Stomach (tissue), 4 donors: ENCODE results near the gene RNF26.
A peak's percentile ranks its signal among the peaks of the same experiment; 100 is the strongest.

Experiments used
- CTCF ChIP-seq, 7 experiments: fragments of 450-650 bp in 4 of 7; fragments of 200-600 bp in 3 of 7; sonication (generic) in 3 of 7; IDR thresholded peaks; one replicate each; pipeline ENCODE4 v1.5.1; 2016 to 2019; ENCODE audit warnings: antibody characterized with exemption in 7 of 7, control low read depth in 2 of 7, mild to moderate bottlenecking in 1 of 7
- EP300 ChIP-seq: sonication (generic); formaldehyde crosslinking; IDR thresholded peaks from one replicate; pipeline ENCODE4 v1.6.1; 2017; ENCODE audit warnings: antibody characterized with exemption
- POLR2AphosphoS5 ChIP-seq, 3 donors: sonication (generic); formaldehyde crosslinking; IDR thresholded peaks; one replicate each; pipeline ENCODE4 v1.6.1; 2016; ENCODE audit warnings: antibody characterized with exemption in 3 of 3

GRCh38 chr11:119373921-119374631 is 39.7 kb downstream of the RNF26 start:
- no peak for TF ChIP-seq EP300
- peak in 1 of 3 donors; percentile 34 for TF ChIP-seq POLR2AphosphoS5 (IDR thresholded peaks at IDR 0.05)
- peak in 5 of 7 experiments; percentile 84 to 96 (median 89) for TF ChIP-seq CTCF (IDR thresholded peaks at IDR 0.05)
